IMR-90 (cell line): Measurements from ENCODE around the gene SNAPC4. TPM values are rescaled to one million over a fixed set of nuclear protein-coding genes. Genes with fewer than 3 reads are reported as not detected.

Experiments used
- ATAC-seq: fragments of 200-7000 bp; cut with Tn5 transposase; 2 replicates; pipeline ENCODE4 v1.9.1; 2020; ENCODE audit warnings: low read depth, mild to moderate bottlenecking, moderate library complexity
- BruUV-seq: library from RNA; stranded (reverse); fragments of 400-500 nt; replicated peaks from 2 replicates; lab custom pipeline; 2021; lab: Mats Ljungman, UMichigan
- CTCF ChIA-PET: fragments of 300-600 bp; formaldehyde crosslinking; extraction: SDS; loops from one replicate; lab custom pipeline; 2021; ENCODE audit warnings: antibody characterized with exemption; lab: Yijun Ruan, JAX
- POLR2A ChIA-PET: fragments of 300-600 bp; sonication (Branson Sonifier 250); formaldehyde crosslinking; loops from one replicate; lab custom pipeline; 2022; ENCODE audit warnings: antibody characterized with exemption; ENCODE audit not compliant: unreplicated experiment; lab: Charles Lee
- DNase-seq: peaks from one replicate; pipeline ENCODE4 v3.0.0; 2013
- H2AFZ ChIP-seq: replicated peaks from 2 replicates; pipeline ENCODE3; 2013; ENCODE audit warnings: low read length, mild to moderate bottlenecking; ENCODE audit not compliant: poor library complexity
- H2AK5ac ChIP-seq: 2 replicates; pipeline ENCODE4 v1.6.1; 2013; ENCODE audit warnings: low read depth, low read length, inconsistent platforms
- H2AK9ac ChIP-seq: replicated peaks from 2 replicates; pipeline ENCODE3; 2013; ENCODE audit warnings: mild to moderate bottlenecking, low read depth, low read length, moderate library complexity; ENCODE audit not compliant: poor library complexity
- H2BK120ac ChIP-seq: 2 replicates; pipeline ENCODE4 v1.6.1; 2013; ENCODE audit warnings: low read depth, low read length, inconsistent platforms
- H2BK15ac ChIP-seq: 3 replicates; pipeline ENCODE4 v1.6.1; 2013; ENCODE audit warnings: low read depth, low read length, inconsistent platforms
- H2BK20ac ChIP-seq: 2 replicates; pipeline ENCODE4 v1.6.1; 2013; ENCODE audit warnings: low read depth, mild to moderate bottlenecking, inconsistent platforms, low read length, moderate library complexity
- H2BK5ac ChIP-seq: 2 replicates; pipeline ENCODE4 v1.6.1; 2013; ENCODE audit warnings: mild to moderate bottlenecking, low read depth, low read length, inconsistent platforms; ENCODE audit not compliant: poor library complexity, severe bottlenecking
- H3K14ac ChIP-seq: replicated peaks from 2 replicates; pipeline ENCODE4 v1.6.1; 2013; ENCODE audit warnings: low read depth, low read length, inconsistent platforms
- H3K18ac ChIP-seq: 2 replicates; pipeline ENCODE4 v1.6.1; 2013; ENCODE audit warnings: low read depth, low read length, control low read depth
- H3K23ac ChIP-seq: 2 replicates; pipeline ENCODE4 v1.6.1; 2013; ENCODE audit warnings: low read depth, low read length, inconsistent platforms
- H3K27ac ChIP-seq: 2 replicates; pipeline ENCODE4 v1.5.1; 2013; ENCODE audit warnings: mild to moderate bottlenecking, control low read depth, low read length; ENCODE audit not compliant: insufficient read depth
- H3K27me3 ChIP-seq: 2 replicates; pipeline ENCODE4 v1.6.1; 2013; ENCODE audit warnings: low read length; ENCODE audit not compliant: control insufficient read depth, insufficient read depth
- H3K36me3 ChIP-seq: 2 replicates; pipeline ENCODE4 v1.6.1; 2013; ENCODE audit warnings: low read length, mixed read lengths; ENCODE audit not compliant: control insufficient read depth, insufficient read depth
- H3K4ac ChIP-seq: 2 replicates; pipeline ENCODE4 v1.6.1; 2013; ENCODE audit warnings: low read depth, low read length, inconsistent platforms
- H3K4me1 ChIP-seq: 2 replicates; pipeline ENCODE4 v1.6.1; 2013; ENCODE audit warnings: low read length, mixed read lengths; ENCODE audit not compliant: control insufficient read depth, insufficient read depth
- H3K4me2 ChIP-seq: 2 replicates; pipeline ENCODE4 v1.6.1; 2013; ENCODE audit warnings: low read depth, mild to moderate bottlenecking, control low read depth, low read length, moderate library complexity
- H3K4me3 ChIP-seq: 2 replicates; pipeline ENCODE4 v1.5.1; 2013; ENCODE audit warnings: low read depth, mild to moderate bottlenecking, control low read depth, low read length, moderate library complexity; ENCODE audit not compliant: insufficient read depth
- H3K56ac ChIP-seq: 2 replicates; pipeline ENCODE4 v1.6.1; 2013; ENCODE audit warnings: low read length, inconsistent platforms; ENCODE audit not compliant: insufficient read depth; ENCODE audit errors: extremely low read depth
- H3K79me1 ChIP-seq, 2 experiments: 2 replicates each; pipeline ENCODE4 v1.6.1; 2013; ENCODE audit warnings: low read length in 2 of 2, inconsistent platforms in 1 of 2, low read depth in 1 of 2
- H3K9ac ChIP-seq: 2 replicates; pipeline ENCODE4 v1.6.1; 2013; ENCODE audit warnings: low read depth, low read length, control low read depth
- H3K9me1 ChIP-seq: 2 replicates; pipeline ENCODE4 v1.6.1; 2013; ENCODE audit warnings: low read length, inconsistent platforms; ENCODE audit not compliant: insufficient read depth
- H3K9me3 ChIP-seq: 2 replicates; pipeline ENCODE4 v1.6.1; 2013; ENCODE audit warnings: low read length; ENCODE audit not compliant: control insufficient read depth, insufficient read depth
- H4K20me1 ChIP-seq: 2 replicates; pipeline ENCODE4 v1.6.1; 2013; ENCODE audit warnings: low read length, inconsistent platforms; ENCODE audit not compliant: insufficient read depth
- H4K5ac ChIP-seq: 2 replicates; pipeline ENCODE4 v1.6.1; 2013; ENCODE audit warnings: mild to moderate bottlenecking, low read depth, low read length, control low read depth
- H4K8ac ChIP-seq, 2 experiments: 2 replicates each; pipeline ENCODE4 v1.6.1; 2013; ENCODE audit warnings: low read depth in 2 of 2, low read length in 2 of 2, control low read depth in 1 of 2, inconsistent platforms in 1 of 2
- H4K91ac ChIP-seq: 2 replicates; pipeline ENCODE4 v1.6.1; 2013; ENCODE audit warnings: low read depth, low read length, inconsistent platforms; ENCODE audit not compliant: insufficient read depth
- BHLHE40 ChIP-seq: fragments of 150-350 bp; IDR thresholded peaks from 2 replicates; pipeline ENCODE4 v1.6.1; 2016; ENCODE audit warnings: mild to moderate bottlenecking, low read depth, low read length
- CHD1 ChIP-seq: IDR thresholded peaks from 2 replicates; pipeline ENCODE4 v1.6.1; 2012; ENCODE audit warnings: low read depth, low read length, improper control_type of control experiment
- MAZ ChIP-seq: IDR thresholded peaks from 2 replicates; pipeline ENCODE4 v1.6.1; 2012; ENCODE audit warnings: low read depth, mild to moderate bottlenecking, low read length, improper control_type of control experiment, moderate library complexity, borderline replicate concordance
- MXI1 ChIP-seq: IDR thresholded peaks from 2 replicates; pipeline ENCODE4 v1.6.1; 2012; ENCODE audit warnings: low read depth, mild to moderate bottlenecking, low read length, moderate library complexity, borderline replicate concordance
- POLR2A ChIP-seq: IDR thresholded peaks from 2 replicates; pipeline ENCODE4 v1.6.1; 2012; ENCODE audit warnings: mild to moderate bottlenecking, low read depth, low read length
- WGBS, 2 experiments: methylation state at CpG; one replicate each; pipeline versions ENCODE4 v1.1.5 to v1.1.7; 2013; ENCODE audit warnings: missing lambda C conversion rate in 2 of 2; ENCODE audit not compliant: insufficient read length in 1 of 2; ENCODE audit errors: extremely low coverage in 2 of 2; 5-methylcytosine and 5-hydroxymethylcytosine counted together
- dilution Hi-C: fragments of 300-500 bp; cut with HindIII; formaldehyde crosslinking; loops from one replicate; pipeline ENCODE4 v1.14.3; 2018; ENCODE audit warnings: low sequenced_read_pairs; ENCODE audit not compliant: unreplicated experiment
- in situ Hi-C: fragments of 300-500 bp; cut with MboI; formaldehyde crosslinking; loops from 3 replicates; pipeline ENCODE4 v1.14.3; 2019; ENCODE audit warnings: low sequenced_read_pairs, inconsistent platforms, mixed read lengths
- intact Hi-C: fragments of 100-400 bp; cut with micrococcal nuclease; formaldehyde crosslinking; loops from 2 replicates; pipeline ENCODE4 v1.10.0; 2022
- polyA plus RNA-seq, 3 experiments: library from polyadenylated mRNA; depleted of rRNA; stranded (reverse); fragments of >200 nt; gene quantifications; 2 replicates each; pipeline ENCODE4 v1.2.3, GENCODE V29; 2012; ENCODE audit warnings: low replicate concordance in 1 of 3
- total RNA-seq: library from RNA; depleted of rRNA; stranded (reverse); fragments of >200 nt; gene quantifications from 2 replicates; pipeline ENCODE4 v1.2.3, GENCODE V29; 2012
- TF ChIP-seq, protein P1 (sequence below): fragments of 150-350 bp; IDR thresholded peaks from 2 replicates; pipeline ENCODE4 v1.6.1; 2017; ENCODE audit warnings: mild to moderate bottlenecking, antibody characterized with exemption, low read length, low read depth

Gene SNAPC4
- total and polyA plus RNA-seq, 2 of the 4 experiments (the other 2 are of a cell fraction) = 2.5 to 6.5 TPM

GRCh38 chr9:136361047-136361753 lies 38.8 kb downstream of the SNAPC4 start:
- Histone ChIP-seq H4K20me1 (no peaks in the 10 kb centered on the region; the same call in 1 of the 2 replicates), H3K18ac (peak overlapping the region; percentile 21), H3K36me3 (peaks cover 28% of the 10 kb centered on the region; the same call in 1 of the 2 replicates), H2AK5ac (peak overlapping the region; percentile 90), H4K5ac (peak overlapping the region; percentile 71), H2BK15ac (peak overlapping the region; percentile 62; the same call in 2 of the 3 replicates), H3K56ac (peak overlapping the region; percentile 64; the same call in 1 of the 2 replicates), H3K9ac (peak overlapping the region; percentile 36), H2AK9ac (peak overlapping the region; percentile 95), H2BK5ac (peak overlapping the region; percentile 84), H3K4me3 (no peak overlapping the region), H2BK20ac (0 out of 2 replicates have a peak overlapping the region, but pooled peaks have one; percentile 36), H3K4me1 (peaks cover 29% of the 10 kb centered on the region), H3K14ac (peak overlapping the region; percentile 56), H3K4ac (peak overlapping the region; percentile 93), H4K91ac (peak overlapping the region; percentile 91), H3K27ac (peak overlapping the region; percentile 83), H3K27me3 (no peaks in the 10 kb centered on the region), H3K23ac (peak overlapping the region; percentile 90), H4K8ac (peak overlapping the region; percentile 87 to 90), H3K9me3 (no peaks in the 10 kb centered on the region), H2BK120ac (peak overlapping the region; percentile 82), H3K9me1 (peaks cover 6% of the 10 kb centered on the region), H2AFZ (peak overlapping the region; percentile 80), H3K4me2 (peak overlapping the region; percentile 21), H3K79me1 (peaks cover 3 to 39% of the 10 kb centered on the region in 2 experiments; a peak in 3 of 4 replicates)
- in situ Hi-C loops (no loop called here), dilution Hi-C loops (no loop called here), intact Hi-C loops (no loop called here)
- CTCF ChIA-PET = no interaction called here
- ATAC-seq = peak; percentile 22
- 8% methylated on average over 10 of the region's 43 CpGs; no CpG with 5 or more reads in 1 of the 2 experiments for WGBS, 2 experiments
- POLR2A ChIA-PET = no interaction called here
- TF ChIP-seq MXI1 (no peak), BHLHE40 (peak; percentile 33; the same call in 1 of the 2 replicates), POLR2A (peak; percentile 22; the same call in 1 of the 2 replicates), CHD1 (no peak), MAZ (peak; percentile 76; the same call in 1 of the 2 replicates)
- TF ChIP-seq, protein P1, sequence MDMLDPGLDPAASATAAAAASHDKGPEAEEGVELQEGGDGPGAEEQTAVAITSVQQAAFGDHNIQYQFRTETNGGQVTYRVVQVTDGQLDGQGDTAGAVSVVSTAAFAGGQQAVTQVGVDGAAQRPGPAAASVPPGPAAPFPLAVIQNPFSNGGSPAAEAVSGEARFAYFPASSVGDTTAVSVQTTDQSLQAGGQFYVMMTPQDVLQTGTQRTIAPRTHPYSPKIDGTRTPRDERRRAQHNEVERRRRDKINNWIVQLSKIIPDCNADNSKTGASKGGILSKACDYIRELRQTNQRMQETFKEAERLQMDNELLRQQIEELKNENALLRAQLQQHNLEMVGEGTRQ = no peak; the same call in 1 of the 2 replicates
- no TSS peak for BruUV-seq
- DNase-seq = peak; percentile 68
